Vagina (tissue), 2 donors: ENCODE data around the gene ASPRV1.

Source experiments
- POLR2AphosphoS5 ChIP-seq, 2 donors: sonication (generic); formaldehyde crosslinking; IDR thresholded peaks; one replicate each; pipeline ENCODE4 v1.9.0; 2017; ENCODE audit warnings: antibody characterized with exemption in 2 of 2, mild to moderate bottlenecking in 2 of 2, low read depth in 1 of 2; ENCODE audit not compliant: insufficient read depth in 1 of 2
- TF ChIP-seq, protein P1 (sequence below), 3 experiments: fragments of 450-650 bp in 2 of 3; fragments of 200-600 bp in 1 of 3; sonication (generic) in 1 of 3; IDR thresholded peaks; one replicate each; pipeline ENCODE4 v1.5.1; 2017 to 2019; ENCODE audit warnings: antibody characterized with exemption in 3 of 3, mild to moderate bottlenecking in 2 of 3, moderate library complexity in 2 of 3

DNA sequence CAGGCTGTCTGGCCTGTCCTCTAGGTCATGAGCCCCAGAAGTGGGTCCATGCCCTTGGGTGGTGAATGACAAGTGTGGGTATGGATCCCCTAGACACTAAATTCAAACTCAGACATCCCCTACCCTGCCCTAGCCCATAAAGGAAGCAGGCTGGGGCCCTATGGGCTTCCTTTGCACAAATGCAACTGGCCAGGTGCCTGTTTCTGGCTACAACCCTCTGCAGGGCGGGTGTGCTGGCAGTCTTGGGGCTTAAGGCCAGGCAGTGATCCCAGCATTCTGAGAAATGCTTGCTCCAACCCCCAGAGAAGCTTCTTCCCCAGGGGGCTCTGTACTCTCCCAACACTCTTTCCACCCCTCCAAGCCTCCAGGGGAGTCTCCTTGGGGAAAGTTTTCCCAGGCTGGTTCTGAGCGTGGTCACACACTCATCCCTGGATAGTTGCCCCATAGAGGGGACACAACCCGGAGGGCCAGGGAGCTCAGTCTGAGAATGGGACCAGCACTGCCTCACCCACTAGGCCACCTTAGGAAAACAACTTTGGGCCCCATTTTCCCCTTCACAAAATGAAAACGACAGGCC, 16.6 kb upstream of the ASPRV1 start:
- TF ChIP-seq, protein P1, sequence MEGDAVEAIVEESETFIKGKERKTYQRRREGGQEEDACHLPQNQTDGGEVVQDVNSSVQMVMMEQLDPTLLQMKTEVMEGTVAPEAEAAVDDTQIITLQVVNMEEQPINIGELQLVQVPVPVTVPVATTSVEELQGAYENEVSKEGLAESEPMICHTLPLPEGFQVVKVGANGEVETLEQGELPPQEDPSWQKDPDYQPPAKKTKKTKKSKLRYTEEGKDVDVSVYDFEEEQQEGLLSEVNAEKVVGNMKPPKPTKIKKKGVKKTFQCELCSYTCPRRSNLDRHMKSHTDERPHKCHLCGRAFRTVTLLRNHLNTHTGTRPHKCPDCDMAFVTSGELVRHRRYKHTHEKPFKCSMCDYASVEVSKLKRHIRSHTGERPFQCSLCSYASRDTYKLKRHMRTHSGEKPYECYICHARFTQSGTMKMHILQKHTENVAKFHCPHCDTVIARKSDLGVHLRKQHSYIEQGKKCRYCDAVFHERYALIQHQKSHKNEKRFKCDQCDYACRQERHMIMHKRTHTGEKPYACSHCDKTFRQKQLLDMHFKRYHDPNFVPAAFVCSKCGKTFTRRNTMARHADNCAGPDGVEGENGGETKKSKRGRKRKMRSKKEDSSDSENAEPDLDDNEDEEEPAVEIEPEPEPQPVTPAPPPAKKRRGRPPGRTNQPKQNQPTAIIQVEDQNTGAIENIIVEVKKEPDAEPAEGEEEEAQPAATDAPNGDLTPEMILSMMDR (IDR thresholded peaks at IDR 0.05) = no peak
- no peak for TF ChIP-seq POLR2AphosphoS5 (IDR thresholded peaks at IDR 0.05; ENCODE audit: insufficient read depth in 1 of 2, low read depth in 1 of 2)
